ENCODE data around the gene CNTLN. TPM values are rescaled to one million over a fixed set of nuclear protein-coding genes. Genes with fewer than 3 reads are reported as not detected.
A peak's percentile ranks its signal among the peaks of the same experiment; 100 is the strongest.
"Not testable (repeated sequence)": the region's sequence is repeated elsewhere in the genome, so short reads cannot be mapped to it uniquely, and the experiment has no call there.

The CNTLN gene
- total RNA-seq, 1 donor from 2014 or later = 7.8 TPM

DNA sequence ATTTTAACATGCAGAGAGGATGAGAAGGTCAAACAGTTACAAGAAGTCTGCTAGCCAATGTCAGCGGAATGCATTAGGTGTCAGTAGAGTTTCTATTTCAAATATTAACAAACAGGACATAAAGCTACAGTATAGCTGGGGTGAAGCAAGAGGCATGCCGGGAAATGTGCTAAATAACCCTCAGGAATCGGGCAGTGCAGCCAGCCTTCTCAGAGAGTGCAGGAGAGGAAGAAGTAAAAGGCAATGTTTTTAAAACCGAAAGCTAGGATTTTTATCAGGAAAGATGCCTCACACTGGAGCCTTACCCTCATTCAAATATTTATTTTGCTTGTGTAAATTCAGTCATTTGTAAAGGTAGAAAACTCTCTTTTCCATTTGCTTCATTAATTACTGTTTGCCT, 384.9 kb downstream of the CNTLN start:
- Mint-ChIP-seq H3K4me3 (ENCODE audit: unreplicated experiment) (no peak overlapping the region), H3K4me1 (ENCODE audit: low read depth) (no peaks in the 10 kb centered on the region), H3K27ac (ENCODE audit: unreplicated experiment) (no peak overlapping the region), H3K27me3 (ENCODE audit: low read depth) (peaks cover 1% of the 10 kb centered on the region), H3K9me3 (ENCODE audit: low read depth) (no peaks in the 10 kb centered on the region), H3K36me3 (ENCODE audit: low read depth) (no peaks in the 10 kb centered on the region)
- TF ChIP-seq, protein P1, sequence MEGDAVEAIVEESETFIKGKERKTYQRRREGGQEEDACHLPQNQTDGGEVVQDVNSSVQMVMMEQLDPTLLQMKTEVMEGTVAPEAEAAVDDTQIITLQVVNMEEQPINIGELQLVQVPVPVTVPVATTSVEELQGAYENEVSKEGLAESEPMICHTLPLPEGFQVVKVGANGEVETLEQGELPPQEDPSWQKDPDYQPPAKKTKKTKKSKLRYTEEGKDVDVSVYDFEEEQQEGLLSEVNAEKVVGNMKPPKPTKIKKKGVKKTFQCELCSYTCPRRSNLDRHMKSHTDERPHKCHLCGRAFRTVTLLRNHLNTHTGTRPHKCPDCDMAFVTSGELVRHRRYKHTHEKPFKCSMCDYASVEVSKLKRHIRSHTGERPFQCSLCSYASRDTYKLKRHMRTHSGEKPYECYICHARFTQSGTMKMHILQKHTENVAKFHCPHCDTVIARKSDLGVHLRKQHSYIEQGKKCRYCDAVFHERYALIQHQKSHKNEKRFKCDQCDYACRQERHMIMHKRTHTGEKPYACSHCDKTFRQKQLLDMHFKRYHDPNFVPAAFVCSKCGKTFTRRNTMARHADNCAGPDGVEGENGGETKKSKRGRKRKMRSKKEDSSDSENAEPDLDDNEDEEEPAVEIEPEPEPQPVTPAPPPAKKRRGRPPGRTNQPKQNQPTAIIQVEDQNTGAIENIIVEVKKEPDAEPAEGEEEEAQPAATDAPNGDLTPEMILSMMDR (IDR thresholded peaks at IDR 0.05) = no peak
- no peak for DNase-seq (ENCODE audit: low spot score)

DNA sequence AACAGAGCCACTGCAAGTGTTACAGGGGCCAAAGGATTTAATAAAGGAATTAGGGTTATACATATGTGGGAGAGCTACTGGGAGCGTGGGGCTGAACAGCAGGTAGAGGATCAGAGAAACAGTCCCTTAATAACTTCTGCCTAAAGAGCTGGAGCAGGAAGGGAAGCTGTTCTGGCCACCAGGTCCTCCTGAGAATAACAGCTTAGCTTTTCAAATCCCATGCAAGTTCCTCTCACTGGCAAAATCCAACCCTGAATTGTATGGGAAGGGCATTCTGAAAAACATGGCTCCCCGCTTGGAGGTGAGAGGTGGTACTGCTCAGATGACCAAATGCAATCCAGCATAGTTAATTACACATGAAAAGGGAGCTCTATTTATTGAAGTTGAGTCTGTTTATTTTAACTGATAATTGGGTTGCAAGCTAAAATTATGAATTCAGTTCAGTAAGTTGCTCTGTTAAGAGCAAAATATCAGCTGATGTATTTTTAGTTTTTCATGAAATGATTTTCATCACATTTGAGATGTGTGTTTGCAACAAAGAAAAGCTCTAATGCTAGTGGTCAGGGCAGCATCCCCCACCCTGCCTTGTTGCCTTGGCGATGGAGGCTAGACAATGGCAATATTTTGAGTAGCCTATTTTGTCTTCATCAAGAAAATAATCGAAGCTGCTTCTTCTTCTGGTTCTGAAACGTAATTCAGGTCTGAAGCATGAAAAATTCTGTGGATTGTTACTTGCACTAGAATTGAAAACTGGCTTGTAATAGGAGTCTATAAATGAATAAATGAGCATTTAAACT, 385.6 kb downstream of the CNTLN start:
- peaks cover 1% of the 10 kb centered on the region for H3K27me3 Mint-ChIP-seq (ENCODE audit: low read depth)
- no peaks in the 10 kb centered on the region for H3K9me3 Mint-ChIP-seq (ENCODE audit: low read depth)
- no peaks in the 10 kb centered on the region for H3K36me3 Mint-ChIP-seq (ENCODE audit: low read depth)
- no peak overlapping the region for H3K27ac Mint-ChIP-seq (ENCODE audit: unreplicated experiment)
- H3K4me3 Mint-ChIP-seq (ENCODE audit: unreplicated experiment) = no peak overlapping the region
- TF ChIP-seq, protein P1 (IDR thresholded peaks at IDR 0.05) = no peak
- H3K4me1 Mint-ChIP-seq (ENCODE audit: low read depth) = no peaks in the 10 kb centered on the region
- DNase-seq (ENCODE audit: low spot score) = no peak

- H3K27me3 Mint-ChIP-seq (ENCODE audit: low read depth) = peaks cover 1% of the 10 kb centered on the region
- no peak overlapping the region for H3K4me3 Mint-ChIP-seq (ENCODE audit: unreplicated experiment)
- no peaks in the 10 kb centered on the region for H3K4me1 Mint-ChIP-seq (ENCODE audit: low read depth)
- no peak overlapping the region for H3K27ac Mint-ChIP-seq (ENCODE audit: unreplicated experiment)
- DNase-seq (ENCODE audit: low spot score) = no peak
- no peaks in the 10 kb centered on the region for H3K9me3 Mint-ChIP-seq (ENCODE audit: low read depth)
- no peaks in the 10 kb centered on the region for H3K36me3 Mint-ChIP-seq (ENCODE audit: low read depth)
- TF ChIP-seq, protein P1 (IDR thresholded peaks at IDR 0.05) = no peak
These were observed 386.4 kb downstream of the CNTLN start for GRCh38 chr9:17521100-17521855.

DNA sequence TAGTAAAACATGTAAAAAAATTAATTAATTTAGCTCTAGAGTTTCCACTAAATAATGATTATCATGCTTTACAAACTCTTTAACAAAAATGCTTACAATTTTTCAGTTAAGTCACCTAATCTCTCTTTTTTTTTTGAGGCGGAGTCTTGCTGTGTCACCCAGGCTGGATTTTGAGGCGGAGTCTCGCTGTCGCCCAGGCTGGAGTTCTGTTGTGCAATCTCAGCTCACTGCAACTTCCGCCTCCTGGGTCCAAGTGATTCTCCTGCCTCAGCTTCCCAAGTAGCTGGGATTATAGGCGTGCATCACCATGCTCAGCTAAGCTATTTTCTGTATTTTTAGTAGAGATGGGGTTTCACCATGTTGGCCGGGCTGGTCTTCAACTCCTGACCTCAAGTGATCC, 391.9 kb downstream of the CNTLN start:
- not testable (repeated sequence) for DNase-seq (ENCODE audit: low spot score); H3K27ac Mint-ChIP-seq (ENCODE audit: unreplicated experiment); H3K9me3 Mint-ChIP-seq (ENCODE audit: low read depth); H3K27me3 Mint-ChIP-seq (ENCODE audit: low read depth); H3K4me3 Mint-ChIP-seq (ENCODE audit: unreplicated experiment); H3K36me3 Mint-ChIP-seq (ENCODE audit: low read depth); H3K4me1 Mint-ChIP-seq (ENCODE audit: low read depth)

- Mint-ChIP-seq H3K27me3 (ENCODE audit: low read depth) (no peaks in the 10 kb centered on the region), H3K4me1 (ENCODE audit: low read depth) (no peaks in the 10 kb centered on the region), H3K4me3 (ENCODE audit: unreplicated experiment) (no peak overlapping the region), H3K9me3 (ENCODE audit: low read depth) (no peaks in the 10 kb centered on the region), H3K27ac (ENCODE audit: unreplicated experiment) (no peak overlapping the region), H3K36me3 (ENCODE audit: low read depth) (no peaks in the 10 kb centered on the region)
- DNase-seq (ENCODE audit: low spot score) = no peak
- TF ChIP-seq, protein P1 (IDR thresholded peaks at IDR 0.05) = peak; percentile 83
These were observed 394.0 kb downstream of the CNTLN start for GRCh38 chr9:17528859-17529258.
